Dendritic cell treated with granulocyte-macrophage colony-stimulating factor and Interleukin-4, amounts not matched to agents 40 ng/mL and 50 ng/mL, for 4 days (primary cell): Measurements from ENCODE around the gene ECEL1.

Experiments
- H3K27ac Mint-ChIP-seq: one replicate; pipeline ENCODE4 v1.8.0; 2022; ENCODE audit warnings: mild to moderate bottlenecking, mixed read lengths
- H3K27me3 Mint-ChIP-seq: one replicate; pipeline ENCODE4 v1.8.0; 2022; ENCODE audit warnings: mild to moderate bottlenecking, mixed read lengths
- H3K36me3 Mint-ChIP-seq: one replicate; pipeline ENCODE4 v1.8.0; 2022; ENCODE audit warnings: low read depth, mixed read lengths
- H3K4me1 Mint-ChIP-seq: one replicate; pipeline ENCODE4 v1.8.0; 2022; ENCODE audit warnings: low read depth, mixed read lengths
- H3K4me3 Mint-ChIP-seq: one replicate; pipeline ENCODE4 v1.8.0; 2022; ENCODE audit warnings: mild to moderate bottlenecking, moderate library complexity, mixed read lengths
- H3K9me3 Mint-ChIP-seq: one replicate; pipeline ENCODE4 v1.8.0; 2022; ENCODE audit warnings: mixed read lengths
- intact Hi-C: fragments of 100-400 bp; cut with micrococcal nuclease; formaldehyde crosslinking; loops from one replicate; pipeline ENCODE4 v1.15.0; 2022

Gene ECEL1

DNA sequence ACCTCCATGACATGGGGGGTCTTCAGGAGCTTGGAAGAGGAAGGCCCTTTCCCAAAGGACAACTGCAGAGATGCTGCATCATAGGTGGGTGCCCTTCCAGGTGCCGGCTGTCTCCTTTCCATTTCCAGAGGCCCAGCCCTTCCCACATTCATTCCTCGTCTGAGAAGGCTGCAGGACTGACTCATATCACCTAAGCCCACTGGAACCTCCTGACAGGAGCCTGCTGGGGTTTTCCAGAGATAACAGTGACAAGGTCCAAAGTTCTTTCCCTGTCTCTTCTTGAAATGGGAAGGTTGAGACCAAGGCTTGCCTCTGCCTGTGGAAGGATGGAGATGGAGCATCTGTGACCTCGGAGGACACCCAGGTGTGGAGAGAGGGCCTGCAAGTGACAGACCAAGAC lies 28.9 kb upstream of the ECEL1 start:
- Mint-ChIP-seq H3K4me3 (no peak overlapping the region), H3K9me3 (no peaks in the 10 kb centered on the region), H3K4me1 (peaks cover 15% of the 10 kb centered on the region), H3K36me3 (no peaks in the 10 kb centered on the region), H3K27ac (no peak overlapping the region), H3K27me3 (peaks cover 48% of the 10 kb centered on the region)
- intact Hi-C loops, result no loop called here

- peaks cover 11% of the 10 kb centered on the region for H3K4me1 Mint-ChIP-seq
- no peaks in the 10 kb centered on the region for H3K36me3 Mint-ChIP-seq
- intact Hi-C loops, result no loop called here
- H3K9me3 Mint-ChIP-seq, result no peaks in the 10 kb centered on the region
- H3K27me3 Mint-ChIP-seq, result peaks cover 43% of the 10 kb centered on the region
- H3K4me3 Mint-ChIP-seq, result no peak overlapping the region
- no peak overlapping the region for H3K27ac Mint-ChIP-seq
These were observed 28.0 kb upstream of the ECEL1 start for GRCh38 chr2:232515639-232516038.

DNA sequence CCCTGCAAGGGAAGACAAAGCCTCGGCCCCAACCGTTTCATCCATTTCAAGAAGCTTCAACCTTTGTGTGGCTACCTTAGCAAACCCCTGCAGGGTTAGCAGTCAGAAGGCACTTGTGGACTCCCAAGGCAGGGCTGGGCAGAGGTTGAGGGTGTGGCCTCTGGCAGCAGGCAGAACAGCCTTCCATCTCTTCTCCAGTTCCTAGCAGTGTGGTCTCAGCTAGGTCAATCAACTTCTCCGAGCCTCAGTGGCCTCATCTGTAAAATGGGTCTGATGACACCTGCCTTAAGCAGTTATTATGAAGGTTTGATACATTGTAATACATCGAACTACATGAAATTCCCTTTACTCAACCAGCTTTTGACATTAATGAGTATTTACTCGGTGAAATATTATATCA lies 25.7 kb upstream of the ECEL1 start:
- Mint-ChIP-seq H3K4me3 (no peak overlapping the region), H3K27ac (no peak overlapping the region), H3K27me3 (peaks cover 29% of the 10 kb centered on the region), H3K36me3 (no peaks in the 10 kb centered on the region), H3K4me1 (peaks cover 11% of the 10 kb centered on the region), H3K9me3 (no peaks in the 10 kb centered on the region)
- intact Hi-C loops, result no loop called here

GRCh38 chr2:232512602-232513001 lies 25.0 kb upstream of the ECEL1 start:
- intact Hi-C loops, result no loop called here
- no peaks in the 10 kb centered on the region for H3K36me3 Mint-ChIP-seq
- H3K9me3 Mint-ChIP-seq, result no peaks in the 10 kb centered on the region
- no peak overlapping the region for H3K4me3 Mint-ChIP-seq
- H3K27ac Mint-ChIP-seq, result no peak overlapping the region
- H3K27me3 Mint-ChIP-seq, result peaks cover 28% of the 10 kb centered on the region
- peaks cover 11% of the 10 kb centered on the region for H3K4me1 Mint-ChIP-seq

- Mint-ChIP-seq H3K4me3 (no peak overlapping the region), H3K9me3 (no peaks in the 10 kb centered on the region), H3K4me1 (peaks cover 5% of the 10 kb centered on the region), H3K36me3 (no peaks in the 10 kb centered on the region), H3K27ac (no peak overlapping the region), H3K27me3 (peaks cover 32% of the 10 kb centered on the region)
- intact Hi-C loops, result no loop called here
These were observed 23.8 kb upstream of the ECEL1 start for GRCh38 chr2:232511336-232511890.

DNA sequence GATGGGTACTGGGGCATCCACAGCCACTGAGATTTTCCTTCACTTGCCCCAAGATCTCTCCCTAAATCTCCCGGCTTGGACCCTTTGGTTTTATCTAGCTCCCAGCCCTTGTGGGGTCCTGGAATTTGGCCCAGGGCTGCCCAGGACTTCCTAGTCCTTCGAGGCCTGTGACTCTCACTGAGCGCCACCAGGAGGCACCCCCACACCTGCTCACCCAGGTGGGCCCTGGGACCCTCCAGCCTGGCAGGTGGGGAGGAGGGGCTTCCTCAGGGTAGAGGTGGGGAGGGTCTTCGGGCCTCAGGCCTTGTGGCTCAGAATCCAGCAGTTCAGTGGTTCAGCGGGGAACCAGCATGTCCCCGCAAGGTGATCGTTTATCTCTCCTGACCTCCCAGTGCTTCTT lies 20.6 kb upstream of the ECEL1 start:
- Mint-ChIP-seq H3K4me1 (peaks cover 6% of the 10 kb centered on the region), H3K27me3 (peaks cover 55% of the 10 kb centered on the region), H3K36me3 (no peaks in the 10 kb centered on the region), H3K27ac (no peak overlapping the region), H3K4me3 (no peak overlapping the region), H3K9me3 (no peaks in the 10 kb centered on the region)
- intact Hi-C loops, result no loop called here

DNA sequence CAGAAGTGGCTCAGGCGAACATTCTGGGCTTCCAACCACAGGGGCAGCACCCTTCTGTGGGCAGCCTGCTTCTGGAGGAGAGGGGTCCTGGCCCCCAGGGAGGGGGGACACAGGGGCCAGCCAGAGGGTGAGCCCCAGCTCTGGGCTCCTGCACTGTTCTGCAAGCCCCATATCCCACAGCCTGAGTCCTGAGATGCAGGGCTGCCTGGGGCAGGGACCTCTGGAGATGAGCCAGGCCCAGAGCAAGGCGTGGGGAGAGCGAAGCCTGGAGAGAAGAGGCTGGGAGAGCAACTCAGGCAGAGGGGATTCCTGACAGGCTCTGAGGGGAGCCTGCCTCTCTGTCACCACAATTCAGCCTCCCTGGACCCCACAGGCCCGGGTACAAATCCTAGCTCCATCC lies 19.1 kb upstream of the ECEL1 start:
- H3K4me1 Mint-ChIP-seq, result peaks cover 6% of the 10 kb centered on the region
- intact Hi-C loops, result no loop called here
- no peak overlapping the region for H3K27ac Mint-ChIP-seq
- H3K36me3 Mint-ChIP-seq, result no peaks in the 10 kb centered on the region
- H3K4me3 Mint-ChIP-seq, result no peak overlapping the region
- no peaks in the 10 kb centered on the region for H3K9me3 Mint-ChIP-seq
- peaks cover 60% of the 10 kb centered on the region for H3K27me3 Mint-ChIP-seq

DNA sequence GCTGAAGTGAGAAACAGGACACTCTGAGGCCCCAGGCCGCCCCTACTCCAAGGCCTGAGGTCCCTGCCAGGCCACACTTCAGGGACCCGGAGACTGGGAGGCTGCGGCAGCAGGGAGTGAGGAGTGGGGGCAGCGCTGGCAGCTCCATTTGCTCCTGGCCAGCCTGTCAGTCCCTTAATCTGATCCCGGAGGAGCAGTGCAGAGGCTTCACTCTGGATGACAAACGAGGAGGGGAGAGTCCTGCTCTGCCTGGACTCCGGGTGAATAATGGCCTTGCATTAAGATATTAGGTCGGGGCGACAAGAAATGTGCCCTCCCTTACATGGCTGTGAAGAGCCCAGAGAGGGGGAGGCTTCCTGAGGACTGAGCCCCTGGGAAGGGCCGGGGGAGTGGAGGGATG lies 18.2 kb upstream of the ECEL1 start:
- intact Hi-C loops, result no loop called here
- H3K4me3 Mint-ChIP-seq, result no peak overlapping the region
- H3K9me3 Mint-ChIP-seq, result no peaks in the 10 kb centered on the region
- peaks cover 6% of the 10 kb centered on the region for H3K4me1 Mint-ChIP-seq
- no peaks in the 10 kb centered on the region for H3K36me3 Mint-ChIP-seq
- peaks cover 65% of the 10 kb centered on the region for H3K27me3 Mint-ChIP-seq
- no peak overlapping the region for H3K27ac Mint-ChIP-seq

DNA sequence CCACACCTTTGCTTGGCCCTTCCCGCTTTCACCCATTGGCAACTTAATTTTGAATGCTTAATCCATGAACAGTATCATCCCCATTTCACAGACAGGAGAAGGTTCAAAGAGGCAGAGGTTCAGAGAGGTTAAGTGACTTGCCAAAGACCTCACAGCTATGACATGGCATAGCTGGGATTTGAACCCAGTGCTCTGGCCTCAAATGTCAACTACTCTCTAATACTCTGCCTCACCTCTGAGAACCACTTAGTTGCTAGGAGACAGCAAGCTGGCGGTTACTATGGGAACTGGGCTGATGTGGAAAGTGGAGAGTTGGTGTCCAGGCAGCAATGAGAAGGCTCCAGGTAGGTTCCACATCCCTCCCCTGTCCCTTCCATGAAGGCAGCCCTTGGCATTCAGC lies 16.8 kb upstream of the ECEL1 start:
- Mint-ChIP-seq H3K27me3 (peaks cover 71% of the 10 kb centered on the region), H3K36me3 (no peaks in the 10 kb centered on the region)
- intact Hi-C loops, result no loop called here

GRCh38 chr2:232503809-232504323 lies 16.2 kb upstream of the ECEL1 start:
- Mint-ChIP-seq H3K9me3 (no peaks in the 10 kb centered on the region), H3K27me3 (peaks cover 71% of the 10 kb centered on the region), H3K4me1 (peaks cover 6% of the 10 kb centered on the region), H3K36me3 (no peaks in the 10 kb centered on the region), H3K27ac (no peak overlapping the region), H3K4me3 (no peak overlapping the region)
- intact Hi-C loops, result no loop called here

More for the DNA sequence above, 16.8 kb upstream of the ECEL1 start:
- peaks cover 6% of the 10 kb centered on the region for H3K4me1 Mint-ChIP-seq
- H3K27ac Mint-ChIP-seq, result no peak overlapping the region
- no peaks in the 10 kb centered on the region for H3K9me3 Mint-ChIP-seq
- no peak overlapping the region for H3K4me3 Mint-ChIP-seq

DNA sequence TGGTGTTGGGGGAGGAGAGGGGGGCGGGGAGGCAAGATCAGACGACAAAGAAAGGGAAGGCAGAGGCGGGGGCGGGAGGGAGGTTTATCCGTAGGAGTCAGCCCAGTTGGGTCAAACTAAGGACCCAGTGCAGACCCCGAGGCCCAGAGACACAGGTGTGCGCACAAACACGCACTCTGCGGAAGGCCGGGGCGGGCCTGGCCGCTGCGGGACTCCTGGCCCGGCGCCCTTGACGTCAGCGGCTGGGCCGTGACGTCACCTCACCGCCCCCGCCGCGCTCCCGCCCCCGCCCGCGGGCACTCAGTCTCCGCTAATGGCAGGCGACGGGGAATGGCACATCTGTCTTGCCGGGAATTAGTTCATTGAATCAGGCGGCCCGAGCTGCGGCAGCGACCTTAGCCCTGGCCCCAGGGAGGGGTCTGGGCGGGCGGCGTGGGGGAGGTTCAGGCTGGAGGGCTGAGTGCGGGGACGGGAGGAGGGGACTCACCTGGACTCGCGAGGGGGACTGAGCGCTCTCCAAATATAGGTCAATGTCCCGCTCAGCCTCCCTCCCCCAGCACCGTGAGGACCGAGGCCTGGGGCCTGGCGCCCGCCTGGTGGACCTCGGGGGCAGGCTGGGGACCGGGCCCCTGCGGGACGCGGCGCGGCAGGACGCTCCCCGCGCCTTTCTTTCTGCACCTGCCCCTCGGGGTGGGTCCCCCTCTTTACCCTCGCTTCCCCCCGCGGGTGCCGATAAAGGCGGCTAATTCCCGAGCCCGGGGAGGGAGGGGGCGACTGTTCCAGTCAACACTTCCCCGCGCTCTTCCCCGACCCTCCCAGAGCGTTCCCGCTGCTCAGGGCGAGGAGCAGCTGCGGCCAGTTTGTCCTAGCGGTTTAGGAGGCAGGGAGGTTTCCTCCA lies 15.5 kb upstream of the ECEL1 start:
- Mint-ChIP-seq H3K27me3 (peaks cover 74% of the 10 kb centered on the region), H3K27ac (no peak overlapping the region), H3K36me3 (no peaks in the 10 kb centered on the region), H3K4me1 (peaks cover 6% of the 10 kb centered on the region), H3K4me3 (no peak overlapping the region), H3K9me3 (no peaks in the 10 kb centered on the region)
- intact Hi-C loops, result no loop called here

DNA sequence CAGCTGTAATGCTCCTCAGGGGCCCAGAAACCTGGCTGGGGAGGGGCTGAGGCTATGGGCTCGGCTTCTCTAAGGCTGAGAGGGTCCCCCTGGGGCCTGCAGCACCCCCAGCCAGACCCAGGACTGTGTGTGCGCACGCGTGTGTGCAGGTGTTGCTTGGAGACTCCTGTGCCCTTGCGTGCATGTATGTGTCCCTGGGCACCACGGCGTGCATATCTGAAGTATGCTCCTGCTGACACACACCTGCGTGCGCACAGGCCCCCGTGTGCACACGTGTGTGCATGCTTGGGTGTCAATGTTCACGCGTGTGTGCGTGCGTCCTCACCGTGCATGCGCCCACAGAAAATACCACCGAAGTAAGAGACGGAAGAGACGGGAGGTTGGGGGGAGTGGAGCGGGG lies 14.9 kb upstream of the ECEL1 start:
- Mint-ChIP-seq H3K4me3 (no peak overlapping the region), H3K27me3 (peaks cover 76% of the 10 kb centered on the region), H3K4me1 (peaks cover 6% of the 10 kb centered on the region), H3K9me3 (no peaks in the 10 kb centered on the region), H3K36me3 (no peaks in the 10 kb centered on the region), H3K27ac (no peak overlapping the region)
- intact Hi-C loops, result no loop called here

GRCh38 chr2:232501794-232502390 lies 14.3 kb upstream of the ECEL1 start:
- Mint-ChIP-seq H3K4me3 (no peak overlapping the region), H3K4me1 (peaks cover 6% of the 10 kb centered on the region), H3K9me3 (no peaks in the 10 kb centered on the region), H3K27me3 (peaks cover 70% of the 10 kb centered on the region), H3K27ac (no peak overlapping the region), H3K36me3 (no peaks in the 10 kb centered on the region)
- intact Hi-C loops, result no loop called here

DNA sequence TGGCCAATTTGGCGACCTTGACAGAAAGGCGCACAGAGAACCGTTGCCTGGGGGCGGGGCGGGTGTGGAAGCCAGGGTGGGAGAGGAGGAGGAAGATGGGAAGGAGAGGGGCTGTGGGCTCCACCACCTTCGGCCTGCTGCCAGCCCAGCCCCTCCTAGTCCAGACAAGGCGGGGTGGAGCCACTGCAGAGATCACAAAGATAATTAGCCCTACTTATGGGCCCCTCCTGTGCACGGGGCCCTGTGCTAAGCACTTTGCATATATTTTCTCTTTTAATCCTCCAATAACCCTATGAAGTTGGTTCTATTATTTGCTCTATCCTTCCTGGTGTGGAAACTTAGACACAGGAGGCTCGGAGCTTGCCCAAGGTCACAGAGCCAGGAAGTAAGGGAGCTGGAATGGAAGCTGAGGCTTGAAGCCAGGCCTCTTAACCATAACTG lies 13.7 kb upstream of the ECEL1 start:
- no peaks in the 10 kb centered on the region for H3K36me3 Mint-ChIP-seq
- H3K27me3 Mint-ChIP-seq, result peaks cover 65% of the 10 kb centered on the region
- H3K4me3 Mint-ChIP-seq, result no peak overlapping the region
- no peak overlapping the region for H3K27ac Mint-ChIP-seq
- peaks cover 6% of the 10 kb centered on the region for H3K4me1 Mint-ChIP-seq
- H3K9me3 Mint-ChIP-seq, result no peaks in the 10 kb centered on the region
- intact Hi-C loops, result no loop called here
